GM21786 (cell line): ENCODE results near the gene MRPS16.

Source experiments
- ATAC-seq: cut with Tn5 transposase; IDR thresholded peaks from one replicate; pipeline ENCODE4 v1.9.1; 2021; ENCODE audit not compliant: unreplicated experiment

MRPS16 gene

GRCh38 chr10:73244866-73245477 is 7.5 kb downstream of the MRPS16 start:
- ATAC-seq = no peak

- no peak for ATAC-seq
Measured at GRCh38 chr10:73239908-73240307, 12.5 kb downstream of the MRPS16 start.

GRCh38 chr10:73238990-73239566 is 13.4 kb downstream of the MRPS16 start:
- ATAC-seq = no peak

- ATAC-seq = no peak
Measured at GRCh38 chr10:73234695-73235094, 17.7 kb downstream of the MRPS16 start.

GRCh38 chr10:73233883-73234282 is 18.6 kb downstream of the MRPS16 start:
- ATAC-seq = no peak

- ATAC-seq = no peak
Measured at GRCh38 chr10:73232887-73233286, 19.6 kb downstream of the MRPS16 start.

- no peak for ATAC-seq
Measured at GRCh38 chr10:73229567-73229966, 22.9 kb downstream of the MRPS16 start.

- ATAC-seq = no peak
Measured at GRCh38 chr10:73228247-73228646, 24.2 kb downstream of the MRPS16 start.

- ATAC-seq = no peak
Measured at GRCh38 chr10:73226663-73227062, 25.8 kb downstream of the MRPS16 start.

- ATAC-seq = no peak
Measured at GRCh38 chr10:73225518-73225917, 26.9 kb downstream of the MRPS16 start.

- ATAC-seq = no peak
Measured at GRCh38 chr10:73220989-73221388, 31.5 kb downstream of the MRPS16 start.

GRCh38 chr10:73219384-73219783 is 33.1 kb downstream of the MRPS16 start:
- no peak for ATAC-seq

GRCh38 chr10:73218431-73219191 is 33.8 kb downstream of the MRPS16 start:
- ATAC-seq = no peak

- no peak for ATAC-seq
Measured at GRCh38 chr10:73217628-73218027, 34.8 kb downstream of the MRPS16 start.

- no peak for ATAC-seq
Measured at GRCh38 chr10:73215749-73216148, 36.7 kb downstream of the MRPS16 start.

GRCh38 chr10:73211106-73211811 is 41.2 kb downstream of the MRPS16 start:
- ATAC-seq = no peak

- ATAC-seq = no peak
Measured at GRCh38 chr10:73210395-73211105, 41.9 kb downstream of the MRPS16 start.

GRCh38 chr10:73209705-73210104 is 42.7 kb downstream of the MRPS16 start:
- no peak for ATAC-seq

- no peak for ATAC-seq
Measured at GRCh38 chr10:73207883-73208282, 44.6 kb downstream of the MRPS16 start.

GRCh38 chr10:73206385-73206784 is 46.1 kb downstream of the MRPS16 start:
- no peak for ATAC-seq

- ATAC-seq = no peak
Measured at GRCh38 chr10:73205890-73206289, 46.6 kb downstream of the MRPS16 start.
